Erythroblast (primary cell): ENCODE measurements around the gene SERHL2.

Experiments used
- GATA1 ChIP-seq: IDR thresholded peaks from 2 replicates; pipeline ENCODE4 v1.6.1; 2011; ENCODE audit warnings: low read depth, mild to moderate bottlenecking, control low read depth, low read length, moderate library complexity
- POLR2A ChIP-seq: IDR thresholded peaks from 2 replicates; pipeline ENCODE4 v1.6.1; 2011; ENCODE audit warnings: mild to moderate bottlenecking, low read length

- TF ChIP-seq POLR2A (no peak), GATA1 (no peak)
These were observed 56.4 kb downstream of the SERHL2 start for GRCh38 chr22:42610186-42610585.
